ENCODE measurements around the gene PPP1R3G. TPM values are rescaled to one million over a fixed set of nuclear protein-coding genes. Genes with fewer than 3 reads are reported as not detected.

Gene PPP1R3G
- total RNA-seq, 1 experiment from 2014 or later, result 0.44 TPM

DNA sequence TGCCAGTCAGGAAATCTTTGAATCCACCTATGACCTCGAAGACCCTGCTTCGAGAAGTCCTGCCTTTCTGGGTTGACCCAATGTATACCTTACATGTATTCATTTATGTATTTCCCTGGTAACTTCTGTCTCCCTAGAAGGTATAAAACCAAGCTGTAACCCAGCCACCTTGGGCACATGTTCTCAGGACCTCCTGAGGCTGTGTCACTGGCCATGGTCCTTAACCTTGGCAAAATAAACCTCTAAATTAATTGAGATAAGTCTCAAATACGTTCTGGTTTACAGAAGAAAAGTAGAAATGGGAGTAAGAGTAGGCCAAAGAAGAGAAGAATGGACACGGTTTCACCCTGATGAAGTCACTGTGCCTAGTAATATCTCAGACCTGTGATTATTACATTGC is 30.0 kb upstream of the PPP1R3G start:
- in situ Hi-C loops (cut with HindIII; ENCODE audit: low pct_unique_long_range_greater_than_20kb, low sequenced_read_pairs), result no loop called here
- Histone ChIP-seq H3K27me3 (ENCODE audit: control insufficient read depth, insufficient read depth, low read length) (no peaks in the 10 kb centered on the region; the same call in 1 of the 2 replicates), H3K9me3 (ENCODE audit: control insufficient read depth, insufficient read depth, low read depth, low read length) (peaks cover 13% of the 10 kb centered on the region; the same call in 1 of the 2 replicates), H3K4me1 (ENCODE audit: control insufficient read depth, insufficient read depth, low read length) (no peaks in the 10 kb centered on the region), H3K27ac (ENCODE audit: low read length) (no peak overlapping the region), H3K36me3 (ENCODE audit: control insufficient read depth, insufficient read depth, low read length) (no peaks in the 10 kb centered on the region), H3K4me3 (ENCODE audit: low read depth in 2 of 2, low read length in 2 of 2) (no peak overlapping the region)
- intact Hi-C loops (cut with micrococcal nuclease; ENCODE audit: unreplicated experiment), result no loop called here
- BruUV-seq (replicated peaks), result no TSS peak
- no peak for ATAC-seq
- TF ChIP-seq, protein P1, sequence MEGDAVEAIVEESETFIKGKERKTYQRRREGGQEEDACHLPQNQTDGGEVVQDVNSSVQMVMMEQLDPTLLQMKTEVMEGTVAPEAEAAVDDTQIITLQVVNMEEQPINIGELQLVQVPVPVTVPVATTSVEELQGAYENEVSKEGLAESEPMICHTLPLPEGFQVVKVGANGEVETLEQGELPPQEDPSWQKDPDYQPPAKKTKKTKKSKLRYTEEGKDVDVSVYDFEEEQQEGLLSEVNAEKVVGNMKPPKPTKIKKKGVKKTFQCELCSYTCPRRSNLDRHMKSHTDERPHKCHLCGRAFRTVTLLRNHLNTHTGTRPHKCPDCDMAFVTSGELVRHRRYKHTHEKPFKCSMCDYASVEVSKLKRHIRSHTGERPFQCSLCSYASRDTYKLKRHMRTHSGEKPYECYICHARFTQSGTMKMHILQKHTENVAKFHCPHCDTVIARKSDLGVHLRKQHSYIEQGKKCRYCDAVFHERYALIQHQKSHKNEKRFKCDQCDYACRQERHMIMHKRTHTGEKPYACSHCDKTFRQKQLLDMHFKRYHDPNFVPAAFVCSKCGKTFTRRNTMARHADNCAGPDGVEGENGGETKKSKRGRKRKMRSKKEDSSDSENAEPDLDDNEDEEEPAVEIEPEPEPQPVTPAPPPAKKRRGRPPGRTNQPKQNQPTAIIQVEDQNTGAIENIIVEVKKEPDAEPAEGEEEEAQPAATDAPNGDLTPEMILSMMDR (IDR thresholded peaks at IDR 0.05), result no peak
- no peak for TF ChIP-seq TCF7L2 (IDR thresholded peaks at IDR 0.05; ENCODE audit: low read depth, low read length)
- no peak for TF ChIP-seq SIN3A (IDR thresholded peaks at IDR 0.05; ENCODE audit: borderline replicate concordance, insufficient read depth, low read depth, low read length)
- TF ChIP-seq, protein P2, sequence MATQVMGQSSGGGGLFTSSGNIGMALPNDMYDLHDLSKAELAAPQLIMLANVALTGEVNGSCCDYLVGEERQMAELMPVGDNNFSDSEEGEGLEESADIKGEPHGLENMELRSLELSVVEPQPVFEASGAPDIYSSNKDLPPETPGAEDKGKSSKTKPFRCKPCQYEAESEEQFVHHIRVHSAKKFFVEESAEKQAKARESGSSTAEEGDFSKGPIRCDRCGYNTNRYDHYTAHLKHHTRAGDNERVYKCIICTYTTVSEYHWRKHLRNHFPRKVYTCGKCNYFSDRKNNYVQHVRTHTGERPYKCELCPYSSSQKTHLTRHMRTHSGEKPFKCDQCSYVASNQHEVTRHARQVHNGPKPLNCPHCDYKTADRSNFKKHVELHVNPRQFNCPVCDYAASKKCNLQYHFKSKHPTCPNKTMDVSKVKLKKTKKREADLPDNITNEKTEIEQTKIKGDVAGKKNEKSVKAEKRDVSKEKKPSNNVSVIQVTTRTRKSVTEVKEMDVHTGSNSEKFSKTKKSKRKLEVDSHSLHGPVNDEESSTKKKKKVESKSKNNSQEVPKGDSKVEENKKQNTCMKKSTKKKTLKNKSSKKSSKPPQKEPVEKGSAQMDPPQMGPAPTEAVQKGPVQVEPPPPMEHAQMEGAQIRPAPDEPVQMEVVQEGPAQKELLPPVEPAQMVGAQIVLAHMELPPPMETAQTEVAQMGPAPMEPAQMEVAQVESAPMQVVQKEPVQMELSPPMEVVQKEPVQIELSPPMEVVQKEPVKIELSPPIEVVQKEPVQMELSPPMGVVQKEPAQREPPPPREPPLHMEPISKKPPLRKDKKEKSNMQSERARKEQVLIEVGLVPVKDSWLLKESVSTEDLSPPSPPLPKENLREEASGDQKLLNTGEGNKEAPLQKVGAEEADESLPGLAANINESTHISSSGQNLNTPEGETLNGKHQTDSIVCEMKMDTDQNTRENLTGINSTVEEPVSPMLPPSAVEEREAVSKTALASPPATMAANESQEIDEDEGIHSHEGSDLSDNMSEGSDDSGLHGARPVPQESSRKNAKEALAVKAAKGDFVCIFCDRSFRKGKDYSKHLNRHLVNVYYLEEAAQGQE (IDR thresholded peaks at IDR 0.05; ENCODE audit: insufficient read depth in 1 of 2, low read depth in 2 of 2, low read length in 1 of 2), result 0 out of 4 replicates have a peak, but pooled peaks of 1 of the 2 experiments have one; percentile 53
- no peak for TF ChIP-seq POLR2AphosphoS5 (IDR thresholded peaks at IDR 0.05; ENCODE audit: low read depth, low read length)
- ChIA-PET POLR2A (interaction anchor here (0.5 kb wide), 1 partner anchor 784 kb away, joined by 4 read pairs; no protein-coding TSS in a partner anchor), CTCF (no interaction called here)
- no peak for DNase-seq (ENCODE audit: low read depth, low spot score)

DNA sequence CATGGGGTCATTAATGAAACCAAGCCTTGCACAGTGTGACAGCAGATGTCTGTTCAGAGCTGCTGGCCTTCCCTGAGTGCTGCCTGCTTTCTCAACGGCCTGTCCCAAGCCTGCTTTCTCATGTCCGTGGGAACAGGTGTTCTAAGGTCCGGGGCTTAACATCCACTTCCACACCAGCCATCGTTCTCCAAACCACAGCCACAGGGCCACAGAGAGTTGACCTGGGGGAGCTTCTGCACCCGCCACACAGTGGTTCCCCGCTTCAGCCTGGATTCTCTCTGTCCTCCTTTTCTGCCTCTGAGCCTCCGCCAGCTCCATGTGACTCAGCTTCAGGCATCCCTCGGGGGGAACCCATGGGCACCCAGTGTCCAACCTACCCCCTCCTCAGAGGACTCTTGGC is 26.9 kb upstream of the PPP1R3G start:
- H3K9me3 ChIP-seq (ENCODE audit: control insufficient read depth, insufficient read depth, low read depth, low read length), result no peaks in the 10 kb centered on the region
- no peaks in the 10 kb centered on the region for H3K4me1 ChIP-seq (ENCODE audit: control insufficient read depth, insufficient read depth, low read length)
- CTCF ChIA-PET, result interaction anchor here (0.7 kb wide), 1 partner anchor 26 kb away, joined by 4 read pairs; no protein-coding TSS in a partner anchor
- DNase-seq (ENCODE audit: low read depth, low spot score) (no peak), ATAC-seq (no peak)
- POLR2A ChIA-PET, result no interaction called here
- no TSS peak for BruUV-seq (replicated peaks)
- TF ChIP-seq TCF7L2 (IDR thresholded peaks at IDR 0.05; ENCODE audit: low read depth, low read length) (no peak), POLR2AphosphoS5 (IDR thresholded peaks at IDR 0.05; ENCODE audit: low read depth, low read length) (no peak), SIN3A (IDR thresholded peaks at IDR 0.05; ENCODE audit: borderline replicate concordance, insufficient read depth, low read depth, low read length) (no peak)
- TF ChIP-seq, protein P2 (IDR thresholded peaks at IDR 0.05; ENCODE audit: insufficient read depth in 1 of 2, low read depth in 2 of 2, low read length in 1 of 2), result no peak
- TF ChIP-seq, protein P1 (IDR thresholded peaks at IDR 0.05), result no peak
- intact Hi-C loops (cut with micrococcal nuclease; ENCODE audit: unreplicated experiment) (no loop called here), in situ Hi-C loops (cut with HindIII; ENCODE audit: low pct_unique_long_range_greater_than_20kb, low sequenced_read_pairs) (no loop called here)
- H3K36me3 ChIP-seq (ENCODE audit: control insufficient read depth, insufficient read depth, low read length), result no peaks in the 10 kb centered on the region
- H3K27ac ChIP-seq (ENCODE audit: low read length), result no peak overlapping the region
- no peak overlapping the region for H3K4me3 ChIP-seq (ENCODE audit: low read depth in 2 of 2, low read length in 2 of 2)
- no peaks in the 10 kb centered on the region; the same call in 1 of the 2 replicates for H3K27me3 ChIP-seq (ENCODE audit: control insufficient read depth, insufficient read depth, low read length)
